AG10803 (cell line): ENCODE measurements around the gene GPR160.

Experiments
- DNase-seq: peaks from one replicate; pipeline ENCODE4 v3.0.0; 2010; ENCODE audit warnings: low read depth
- H3K4me3 ChIP-seq: 2 replicates; pipeline ENCODE4 v1.5.1; 2011; ENCODE audit warnings: mild to moderate bottlenecking, low read length, control low read depth
- CTCF ChIP-seq: conservative IDR thresholded peaks from 2 replicates; pipeline ENCODE4 v1.5.1; 2011; ENCODE audit warnings: mild to moderate bottlenecking, low read length, control low read depth, inconsistent platforms

GPR160 gene

DNA sequence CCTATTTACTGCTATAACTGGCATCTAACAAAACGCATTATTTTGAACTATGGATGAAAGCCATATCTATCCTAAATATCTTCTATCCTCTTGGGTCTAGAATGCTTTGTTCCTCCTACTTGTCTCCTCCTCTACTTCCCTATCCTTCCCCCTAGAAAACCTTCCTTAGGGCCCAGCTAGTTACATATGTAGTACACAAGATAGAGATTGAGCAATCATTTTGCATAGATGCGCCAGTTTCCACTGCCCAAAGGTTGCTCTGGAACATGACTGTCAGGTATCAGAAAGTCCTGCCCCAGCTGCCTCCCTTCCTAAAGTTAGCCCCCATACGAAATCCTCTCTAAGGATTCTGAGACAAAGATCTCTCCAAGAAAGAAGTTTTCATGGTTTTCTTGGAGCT is 55.1 kb downstream of the GPR160 start:
- no peak overlapping the region for H3K4me3 ChIP-seq
- DNase-seq: no peak
- TF ChIP-seq CTCF: no peak

- no peak overlapping the region for H3K4me3 ChIP-seq
- no peak for TF ChIP-seq CTCF
- DNase-seq: no peak
Measured at GRCh38 chr3:170095771-170096170, 58.0 kb downstream of the GPR160 start.

DNA sequence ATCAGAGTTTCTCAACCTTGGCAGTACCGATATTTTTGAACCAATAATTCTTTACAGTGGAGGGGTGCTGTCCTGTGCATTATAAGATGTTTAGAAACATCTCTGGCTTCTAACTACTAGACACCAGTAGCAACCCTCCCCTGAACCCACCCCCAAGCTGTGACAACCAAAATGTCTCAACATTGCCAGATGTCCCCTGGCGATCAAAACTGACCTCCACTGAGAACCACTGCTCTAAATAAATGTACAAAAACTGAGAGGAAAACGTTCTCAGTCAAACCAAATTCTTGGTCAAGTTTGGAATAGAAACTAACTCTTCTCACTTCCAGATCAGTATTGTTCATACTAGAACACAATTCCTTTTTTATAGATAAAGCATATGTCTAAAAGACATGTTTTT is 58.5 kb downstream of the GPR160 start:
- no peak overlapping the region for H3K4me3 ChIP-seq
- no peak for TF ChIP-seq CTCF
- DNase-seq: no peak

DNA sequence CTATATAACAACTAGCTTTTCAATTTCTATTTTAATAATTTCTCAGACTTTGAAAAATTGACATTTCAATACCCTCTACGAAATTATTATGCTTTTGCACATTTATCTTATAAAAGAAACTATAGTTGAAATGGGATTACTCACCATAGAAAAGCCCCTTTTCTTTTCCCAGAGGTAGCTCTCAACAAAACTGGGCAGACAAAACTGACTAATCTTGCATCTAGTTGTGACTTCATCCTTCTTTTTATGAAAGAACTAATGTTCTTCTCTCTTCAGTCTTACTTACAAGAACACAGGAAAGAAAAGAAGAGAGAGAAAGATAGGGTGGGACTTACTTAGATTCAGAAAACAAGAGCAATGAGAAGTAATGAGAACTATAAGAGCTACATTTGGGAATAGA is 61.0 kb downstream of the GPR160 start:
- no peak for TF ChIP-seq CTCF
- DNase-seq: no peak
- H3K4me3 ChIP-seq: no peak overlapping the region

DNA sequence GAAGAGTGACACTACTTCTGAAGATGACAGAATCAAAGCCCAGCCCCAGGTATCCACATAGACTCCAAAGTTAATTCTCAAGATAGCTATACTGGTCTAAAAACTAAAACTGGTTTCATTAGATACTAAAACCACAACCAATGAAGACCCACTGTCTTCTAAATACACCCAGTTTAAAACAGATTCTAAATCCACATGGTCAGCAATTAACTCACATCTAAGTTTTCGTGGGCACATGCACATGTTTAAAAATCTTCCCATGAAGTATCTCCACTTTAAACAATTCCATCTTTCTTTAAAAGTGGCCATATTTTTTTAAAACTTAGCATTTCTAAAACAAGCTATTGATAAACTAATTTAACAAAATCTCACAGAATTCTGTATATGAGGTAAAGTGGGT is 63.1 kb downstream of the GPR160 start:
- no peak overlapping the region for H3K4me3 ChIP-seq
- no peak for DNase-seq
- no peak for TF ChIP-seq CTCF

DNA sequence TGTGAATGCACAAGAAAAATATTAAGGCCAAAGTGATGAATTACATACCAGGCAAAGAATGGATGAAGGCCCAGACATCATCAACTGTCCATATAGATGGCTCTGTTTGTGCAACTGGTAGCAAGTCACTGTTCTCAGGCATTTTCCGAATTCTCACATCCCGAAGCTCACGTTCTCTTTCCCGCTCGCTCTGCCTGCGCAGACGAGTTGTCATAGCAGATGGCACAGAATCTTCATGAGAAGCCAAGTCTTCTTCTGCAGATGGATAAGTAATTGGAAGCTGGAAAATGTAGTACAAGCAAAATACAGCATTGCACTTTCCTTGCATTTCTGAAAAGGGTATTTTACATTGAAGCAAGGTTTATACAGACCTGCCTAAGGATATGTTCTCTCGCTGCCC is 64.6 kb downstream of the GPR160 start:
- TF ChIP-seq CTCF: no peak
- no peak for DNase-seq
- H3K4me3 ChIP-seq: no peak overlapping the region

DNA sequence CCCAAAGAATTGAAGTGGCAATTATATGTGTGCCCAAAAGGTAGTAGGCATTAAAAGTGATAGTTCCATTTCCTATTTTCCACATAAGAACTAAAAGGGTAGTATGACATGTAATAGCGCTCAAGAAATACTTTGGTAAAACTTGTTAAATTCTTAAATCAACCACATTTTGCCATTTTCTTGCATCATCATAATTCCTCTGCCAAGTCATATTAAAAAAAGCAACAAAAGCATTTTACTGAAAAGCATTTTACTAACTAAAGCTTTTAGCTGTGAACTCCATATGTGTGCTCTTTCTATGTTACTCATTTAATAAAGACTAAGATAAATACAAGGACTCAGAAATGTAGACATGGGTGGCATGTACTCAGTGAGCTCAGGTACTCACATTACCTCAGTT is 70.1 kb downstream of the GPR160 start:
- H3K4me3 ChIP-seq: no peak overlapping the region
- no peak for TF ChIP-seq CTCF
- peak; percentile 69 for DNase-seq
